GM23338 (cell line): ENCODE measurements around the gene MOCOS.

Experiments
- CREB1 ChIP-seq: fragments of 250-450 bp; sonication (Bioruptor Pico); IDR thresholded peaks from 2 replicates; pipeline ENCODE4 v1.5.0; 2020; ENCODE audit warnings: low read depth, mild to moderate bottlenecking, moderate library complexity
- CTCF ChIP-seq, 2 experiments: fragments of 200-600 bp in 1 of 2; sonication (generic) in 1 of 2; conservative IDR thresholded peaks; 2 replicates each; pipeline versions ENCODE4 v1.5.1 to v1.6.1; 2016 to 2017; ENCODE audit warnings: antibody characterized with exemption in 2 of 2, low read depth in 2 of 2, mild to moderate bottlenecking in 2 of 2, moderate library complexity in 1 of 2
- ETS1 ChIP-seq: IDR thresholded peaks from 2 replicates; pipeline ENCODE4 v1.6.1; 2016; ENCODE audit warnings: antibody characterized with exemption
- EZH2 ChIP-seq: fragments of 200-600 bp; sonication (generic); IDR thresholded peaks from one replicate; pipeline ENCODE4 v1.8.0; 2017; ENCODE audit warnings: antibody characterized with exemption, mild to moderate bottlenecking, low read depth; ENCODE audit not compliant: unreplicated experiment
- EZH2phosphoT487 ChIP-seq: fragments of 200-600 bp; sonication (generic); IDR thresholded peaks from one replicate; pipeline ENCODE4 v1.8.1; 2018; ENCODE audit warnings: antibody characterized with exemption; ENCODE audit not compliant: unreplicated experiment
- JUNB ChIP-seq: IDR thresholded peaks from one replicate; pipeline ENCODE4 v1.6.1; 2016; ENCODE audit warnings: antibody characterized with exemption; ENCODE audit not compliant: unreplicated experiment
- NANOG ChIP-seq: IDR thresholded peaks from 2 replicates; pipeline ENCODE4 v1.6.1; 2016; ENCODE audit warnings: antibody characterized with exemption, borderline replicate concordance
- POLR2AphosphoS5 ChIP-seq: IDR thresholded peaks from 2 replicates; pipeline ENCODE4 v1.6.1; 2016; ENCODE audit warnings: antibody characterized with exemption, low read depth
- REST ChIP-seq: IDR thresholded peaks from one replicate; pipeline ENCODE4 v1.6.1; 2018; ENCODE audit warnings: antibody characterized with exemption; ENCODE audit not compliant: unreplicated experiment
- STAT1 ChIP-seq: IDR thresholded peaks from one replicate; pipeline ENCODE4 v1.6.1; 2016; ENCODE audit warnings: antibody characterized with exemption; ENCODE audit not compliant: unreplicated experiment
- ZNF331 ChIP-seq: fragments of 250-450 bp; sonication (Bioruptor Pico); IDR thresholded peaks from 2 replicates; pipeline ENCODE4 v1.5.0; 2020; ENCODE audit warnings: low read depth, mild to moderate bottlenecking, moderate library complexity

- no peak for TF ChIP-seq CTCF (conservative IDR thresholded peaks at IDR 0.05; ENCODE audit: low read depth in 2 of 2)
- TF ChIP-seq EZH2 = no peak
- TF ChIP-seq CREB1 (CRISPR knock-in tag) = no peak
- TF ChIP-seq POLR2AphosphoS5 = no peak; the same call in 1 of the 2 replicates
- no peak for TF ChIP-seq EZH2phosphoT487
- TF ChIP-seq NANOG = no peak
- no peak for TF ChIP-seq ZNF331 (CRISPR knock-in tag)
- no peak for TF ChIP-seq REST
- no peak for TF ChIP-seq JUNB
- no peak for TF ChIP-seq ETS1
- TF ChIP-seq STAT1 = no peak
Measured at GRCh38 chr18:36181898-36182506, 5.3 kb upstream of the MOCOS start.
